Panc1 (cell line): Measurements from ENCODE around the gene MFF. TPM values are rescaled to one million over a fixed set of nuclear protein-coding genes. Genes with fewer than 3 reads are reported as not detected.

Experiments
- ATAC-seq: fragments of 200-7000 bp; cut with Tn5 transposase; 2 replicates; pipeline ENCODE4 v1.9.1; 2020; ENCODE audit warnings: mild to moderate bottlenecking, moderate library complexity
- BruUV-seq: library from RNA; stranded (reverse); fragments of 400-500 nt; replicated peaks from 2 replicates; lab custom pipeline; 2021; lab: Mats Ljungman, UMichigan
- CTCF ChIA-PET: fragments of 300-600 bp; sonication (Branson Sonifier 250); formaldehyde crosslinking; loops from one replicate; lab custom pipeline; 2022; ENCODE audit warnings: antibody characterized with exemption; lab: Charles Lee
- POLR2A ChIA-PET: fragments of 300-600 bp; sonication (Branson Sonifier 250); formaldehyde crosslinking; loops from one replicate; lab custom pipeline; 2022; ENCODE audit warnings: antibody characterized with exemption; lab: Charles Lee
- DNase-seq: peaks from one replicate; pipeline ENCODE4 v3.0.0-alpha.2; 2010; ENCODE audit warnings: low read depth, low spot score
- H3K27ac ChIP-seq: 2 replicates; pipeline ENCODE4 v1.5.1; 2011; ENCODE audit warnings: mild to moderate bottlenecking, low read length, inconsistent platforms
- H3K27me3 ChIP-seq: fragments of 200-500 bp; sonication (Bioruptor generic); 2 replicates; pipeline ENCODE4 v1.6.0; 2014; ENCODE audit warnings: low read length, inconsistent platforms; ENCODE audit not compliant: control insufficient read depth, insufficient read depth
- H3K36me3 ChIP-seq: fragments of 200-500 bp; sonication (Bioruptor generic); 2 replicates; pipeline ENCODE4 v1.5.1; 2014; ENCODE audit warnings: inconsistent platforms, mild to moderate bottlenecking, low read length, moderate library complexity; ENCODE audit not compliant: control insufficient read depth, insufficient read depth
- H3K4me1 ChIP-seq: 2 replicates; pipeline ENCODE4 v1.5.1; 2011; ENCODE audit warnings: inconsistent platforms, mild to moderate bottlenecking, low read length, moderate library complexity; ENCODE audit not compliant: control insufficient read depth, insufficient read depth
- H3K4me3 ChIP-seq, 2 experiments: 2 replicates each; pipeline ENCODE4 v1.5.1; 2011 to 2012; ENCODE audit warnings: low read depth in 2 of 2, low read length in 2 of 2, mild to moderate bottlenecking in 2 of 2, inconsistent platforms in 1 of 2, moderate library complexity in 1 of 2
- H3K9me3 ChIP-seq: fragments of 200-500 bp; sonication (Bioruptor generic); 2 replicates; pipeline ENCODE4 v1.5.1; 2014; ENCODE audit warnings: low read depth, mild to moderate bottlenecking, inconsistent platforms, low read length, moderate library complexity; ENCODE audit not compliant: control insufficient read depth, insufficient read depth
- POLR2AphosphoS5 ChIP-seq: IDR thresholded peaks from 2 replicates; pipeline ENCODE4 v1.6.1; 2012; ENCODE audit warnings: mild to moderate bottlenecking, low read depth, low read length, moderate library complexity
- SIN3A ChIP-seq: IDR thresholded peaks from 2 replicates; pipeline ENCODE4 v1.6.1; 2012; ENCODE audit warnings: low read depth, mild to moderate bottlenecking, low read length, moderate library complexity, borderline replicate concordance; ENCODE audit not compliant: insufficient read depth
- TCF7L2 ChIP-seq: IDR thresholded peaks from 2 replicates; pipeline ENCODE4 v1.6.1; 2011; ENCODE audit warnings: mild to moderate bottlenecking, low read depth, low read length, inconsistent platforms
- in situ Hi-C: cut with HindIII; loops from 2 replicates; pipeline ENCODE4 v1.10.0; 2016; ENCODE audit warnings: low sequenced_read_pairs, low pct_unique_long_range_greater_than_20kb
- intact Hi-C: fragments of 100-400 bp; cut with micrococcal nuclease; formaldehyde crosslinking; loops from one replicate; pipeline ENCODE4 v1.10.0; 2022; ENCODE audit not compliant: unreplicated experiment
- total RNA-seq: library from RNA; stranded (reverse); gene quantifications from one replicate; pipeline ENCODE4 v1.2.1, GENCODE V29; 2021; ENCODE audit not compliant: unreplicated experiment
- TF ChIP-seq, protein P1 (sequence below), 2 experiments: IDR thresholded peaks; 2 replicates each; pipeline ENCODE4 v1.6.1; 2011 to 2012; ENCODE audit warnings: low read depth in 2 of 2, control low read depth in 1 of 2, low read length in 1 of 2, mild to moderate bottlenecking in 1 of 2, moderate library complexity in 1 of 2; ENCODE audit not compliant: insufficient read depth in 1 of 2
- TF ChIP-seq, protein P2 (sequence below): fragments of 450-650 bp; IDR thresholded peaks from 2 replicates; pipeline ENCODE4 v1.5.1; 2017; ENCODE audit warnings: mild to moderate bottlenecking

The MFF gene
- total RNA-seq, 1 experiment from 2014 or later: 60.6 TPM

DNA sequence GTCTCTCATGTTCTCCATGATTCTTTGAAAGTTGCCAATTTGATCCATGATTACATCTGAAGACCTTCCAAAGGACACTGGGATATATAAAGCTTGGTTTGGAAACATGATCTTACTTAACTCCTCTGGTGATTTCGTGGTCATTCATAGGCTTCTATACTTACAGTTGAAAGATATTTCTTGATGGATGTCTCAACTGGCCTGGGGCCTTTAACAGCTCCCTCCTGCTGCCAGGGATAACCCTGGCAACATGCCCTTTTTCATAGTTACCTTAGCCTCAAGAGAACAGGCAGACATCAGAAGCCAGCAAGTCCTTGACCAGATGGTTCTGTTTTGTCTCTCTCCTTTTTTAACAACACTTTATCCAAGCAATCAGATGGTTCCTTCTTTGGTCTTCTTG lies 23.5 kb upstream of the MFF start:
- CTCF ChIA-PET: no interaction called here
- no peak overlapping the region for H3K27ac ChIP-seq
- H3K4me1 ChIP-seq: no peaks in the 10 kb centered on the region
- in situ Hi-C loops (no loop called here), intact Hi-C loops (no loop called here)
- TF ChIP-seq, protein P1, sequence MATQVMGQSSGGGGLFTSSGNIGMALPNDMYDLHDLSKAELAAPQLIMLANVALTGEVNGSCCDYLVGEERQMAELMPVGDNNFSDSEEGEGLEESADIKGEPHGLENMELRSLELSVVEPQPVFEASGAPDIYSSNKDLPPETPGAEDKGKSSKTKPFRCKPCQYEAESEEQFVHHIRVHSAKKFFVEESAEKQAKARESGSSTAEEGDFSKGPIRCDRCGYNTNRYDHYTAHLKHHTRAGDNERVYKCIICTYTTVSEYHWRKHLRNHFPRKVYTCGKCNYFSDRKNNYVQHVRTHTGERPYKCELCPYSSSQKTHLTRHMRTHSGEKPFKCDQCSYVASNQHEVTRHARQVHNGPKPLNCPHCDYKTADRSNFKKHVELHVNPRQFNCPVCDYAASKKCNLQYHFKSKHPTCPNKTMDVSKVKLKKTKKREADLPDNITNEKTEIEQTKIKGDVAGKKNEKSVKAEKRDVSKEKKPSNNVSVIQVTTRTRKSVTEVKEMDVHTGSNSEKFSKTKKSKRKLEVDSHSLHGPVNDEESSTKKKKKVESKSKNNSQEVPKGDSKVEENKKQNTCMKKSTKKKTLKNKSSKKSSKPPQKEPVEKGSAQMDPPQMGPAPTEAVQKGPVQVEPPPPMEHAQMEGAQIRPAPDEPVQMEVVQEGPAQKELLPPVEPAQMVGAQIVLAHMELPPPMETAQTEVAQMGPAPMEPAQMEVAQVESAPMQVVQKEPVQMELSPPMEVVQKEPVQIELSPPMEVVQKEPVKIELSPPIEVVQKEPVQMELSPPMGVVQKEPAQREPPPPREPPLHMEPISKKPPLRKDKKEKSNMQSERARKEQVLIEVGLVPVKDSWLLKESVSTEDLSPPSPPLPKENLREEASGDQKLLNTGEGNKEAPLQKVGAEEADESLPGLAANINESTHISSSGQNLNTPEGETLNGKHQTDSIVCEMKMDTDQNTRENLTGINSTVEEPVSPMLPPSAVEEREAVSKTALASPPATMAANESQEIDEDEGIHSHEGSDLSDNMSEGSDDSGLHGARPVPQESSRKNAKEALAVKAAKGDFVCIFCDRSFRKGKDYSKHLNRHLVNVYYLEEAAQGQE (IDR thresholded peaks at IDR 0.05; ENCODE audit: insufficient read depth in 1 of 2, low read depth in 2 of 2, low read length in 1 of 2): no peak
- TF ChIP-seq, protein P2, sequence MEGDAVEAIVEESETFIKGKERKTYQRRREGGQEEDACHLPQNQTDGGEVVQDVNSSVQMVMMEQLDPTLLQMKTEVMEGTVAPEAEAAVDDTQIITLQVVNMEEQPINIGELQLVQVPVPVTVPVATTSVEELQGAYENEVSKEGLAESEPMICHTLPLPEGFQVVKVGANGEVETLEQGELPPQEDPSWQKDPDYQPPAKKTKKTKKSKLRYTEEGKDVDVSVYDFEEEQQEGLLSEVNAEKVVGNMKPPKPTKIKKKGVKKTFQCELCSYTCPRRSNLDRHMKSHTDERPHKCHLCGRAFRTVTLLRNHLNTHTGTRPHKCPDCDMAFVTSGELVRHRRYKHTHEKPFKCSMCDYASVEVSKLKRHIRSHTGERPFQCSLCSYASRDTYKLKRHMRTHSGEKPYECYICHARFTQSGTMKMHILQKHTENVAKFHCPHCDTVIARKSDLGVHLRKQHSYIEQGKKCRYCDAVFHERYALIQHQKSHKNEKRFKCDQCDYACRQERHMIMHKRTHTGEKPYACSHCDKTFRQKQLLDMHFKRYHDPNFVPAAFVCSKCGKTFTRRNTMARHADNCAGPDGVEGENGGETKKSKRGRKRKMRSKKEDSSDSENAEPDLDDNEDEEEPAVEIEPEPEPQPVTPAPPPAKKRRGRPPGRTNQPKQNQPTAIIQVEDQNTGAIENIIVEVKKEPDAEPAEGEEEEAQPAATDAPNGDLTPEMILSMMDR: no peak
- no peak for TF ChIP-seq TCF7L2
- no peak for TF ChIP-seq POLR2AphosphoS5
- no peak for TF ChIP-seq SIN3A
- POLR2A ChIA-PET: no interaction called here
- H3K9me3 ChIP-seq: no peaks in the 10 kb centered on the region
- BruUV-seq: no TSS peak
- ATAC-seq (no peak), DNase-seq (no peak)
- no peaks in the 10 kb centered on the region for H3K36me3 ChIP-seq
- no peaks in the 10 kb centered on the region for H3K27me3 ChIP-seq
- no peak overlapping the region for H3K4me3 ChIP-seq

DNA sequence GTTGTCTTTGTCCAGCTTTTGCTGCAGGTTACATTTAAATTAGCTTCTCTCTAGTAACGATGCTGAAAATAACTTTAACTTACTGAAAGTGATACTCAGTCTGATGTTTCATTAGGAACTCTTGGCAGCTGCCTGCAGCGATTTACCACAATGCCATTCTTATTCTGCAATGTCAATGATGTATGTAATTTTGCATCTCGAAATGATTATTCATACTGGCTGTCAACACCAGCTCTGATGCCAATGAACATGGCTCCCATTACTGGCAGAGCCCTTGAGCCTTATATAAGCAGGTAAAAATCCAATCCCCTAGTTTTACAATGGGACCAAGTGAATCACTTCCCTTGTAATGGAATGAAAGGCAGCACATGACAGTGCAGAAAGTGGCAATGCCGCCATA lies 16.3 kb upstream of the MFF start:
- Histone ChIP-seq H3K9me3 (no peaks in the 10 kb centered on the region), H3K27ac (no peak overlapping the region), H3K4me1 (no peaks in the 10 kb centered on the region), H3K36me3 (no peaks in the 10 kb centered on the region), H3K27me3 (no peaks in the 10 kb centered on the region), H3K4me3 (no peak overlapping the region)
- in situ Hi-C loops: no loop called here
- intact Hi-C loops: no loop called here
- ATAC-seq (no peak), DNase-seq (no peak)
- no peak for TF ChIP-seq SIN3A
- TF ChIP-seq POLR2AphosphoS5: no peak
- TF ChIP-seq TCF7L2: no peak
- TF ChIP-seq, protein P1 (IDR thresholded peaks at IDR 0.05; ENCODE audit: insufficient read depth in 1 of 2, low read depth in 2 of 2, low read length in 1 of 2): no peak
- CTCF ChIA-PET: no interaction called here
- POLR2A ChIA-PET: no interaction called here
- no TSS peak for BruUV-seq
